A549 (cell line): ENCODE data around the gene ASB7. TPM values are rescaled to one million over a fixed set of nuclear protein-coding genes. Genes with fewer than 3 reads are reported as not detected.

Experiments used
- ATAC-seq, 2 experiments: fragments of 200-7000 bp in 1 of 2; fragments of >200 bp in 1 of 2; cut with Nextera tagmentation in 1 of 2; cut with Tn5 transposase in 1 of 2; 3 replicates each; pipeline versions ENCODE4 v1.8.0 to v1.9.1; 2018 to 2020; ENCODE audit warnings: mild to moderate bottlenecking in 1 of 2, moderate library complexity in 1 of 2
- CTCF ChIA-PET: fragments of 300-600 bp; sonication (Branson Sonifier 250); formaldehyde crosslinking; extraction: SDS; loops from one replicate; lab custom pipeline; 2021; ENCODE audit warnings: antibody characterized with exemption, inconsistent platforms; lab: Yijun Ruan, JAX
- POLR2A ChIA-PET: fragments of 350-600 bp; formaldehyde crosslinking; extraction: SDS; loops from one replicate; lab custom pipeline; 2021; ENCODE audit warnings: antibody characterized with exemption, inconsistent platforms; lab: Yijun Ruan, JAX
- DNase-seq, 2 experiments: peaks; one replicate each; pipeline versions ENCODE4 v3.0.0 to v3.0.0-alpha.2; 2011 to 2016; ENCODE audit warnings: low read depth in 1 of 2, low spot score in 1 of 2
- FAIRE-seq: peaks from 2 replicates; lab custom pipeline; 2011; peaks lifted over from hg19 to GRCh38; lab: Jason Lieb, UNC
- H3K27ac ChIP-seq, 2 experiments: fragments of >200 bp; sonication (Bioruptor Twin); formaldehyde crosslinking; 3 replicates each; pipeline ENCODE4 v1.5.1; 2016 to 2017
- H3K4me1 ChIP-seq: fragments of >200 bp; sonication (Bioruptor Twin); formaldehyde crosslinking; 3 replicates; pipeline ENCODE4 v1.6.1; 2016
- H3K4me2 ChIP-seq: fragments of >200 bp; sonication (Bioruptor Twin); formaldehyde crosslinking; 3 replicates; pipeline ENCODE4 v1.6.1; 2016
- H3K4me3 ChIP-seq: fragments of >200 bp; sonication (Bioruptor Twin); formaldehyde crosslinking; 3 replicates; pipeline ENCODE4 v1.5.1; 2016
- H3K9me3 ChIP-seq: fragments of >200 bp; sonication (Bioruptor Twin); formaldehyde crosslinking; 3 replicates; pipeline ENCODE4 v1.6.1; 2016
- BHLHE40 ChIP-seq: IDR thresholded peaks from 2 replicates; pipeline ENCODE4 v1.6.1; 2012; ENCODE audit warnings: low read depth, low read length, inconsistent platforms
- CBX8 ChIP-seq: fragments of 200-600 bp; sonication (generic); IDR thresholded peaks from 2 replicates; pipeline ENCODE4 v1.6.1; 2016
- CEBPB ChIP-seq, 2 experiments: fragments of >200 bp in 1 of 2; sonication (Bioruptor Twin) in 1 of 2; formaldehyde crosslinking in 1 of 2; IDR thresholded peaks; 2 replicates each; pipeline ENCODE4 v1.6.1; 2012 to 2016
- EHMT2 ChIP-seq: fragments of 200-600 bp; sonication (generic); IDR thresholded peaks from 2 replicates; pipeline ENCODE4 v1.6.1; 2016; ENCODE audit warnings: antibody characterized with exemption, low read depth, mild to moderate bottlenecking, moderate library complexity
- EP300 ChIP-seq, 2 experiments: fragments of >200 bp; sonication (Bioruptor Twin); formaldehyde crosslinking; IDR thresholded peaks; 2 replicates in 1 of 2; 3 replicates in 1 of 2; pipeline ENCODE4 v1.6.1; 2016 to 2017
- ESRRA ChIP-seq: fragments of 150-350 bp; IDR thresholded peaks from 2 replicates; pipeline ENCODE4 v1.6.1; 2014; ENCODE audit warnings: mild to moderate bottlenecking, low read length, borderline replicate concordance
- FOSL2 ChIP-seq, 2 experiments: fragments of 450-650 bp in 1 of 2; fragments of >200 bp in 1 of 2; sonication (Bioruptor Twin) in 1 of 2; formaldehyde crosslinking; IDR thresholded peaks; 2 replicates each; pipeline versions ENCODE4 v1.5.0 to v1.6.1; 2016 to 2020; ENCODE audit warnings: mild to moderate bottlenecking in 1 of 2, moderate library complexity in 1 of 2
- FOXS1 ChIP-seq: fragments of 250-450 bp; sonication (Bioruptor Pico); IDR thresholded peaks from 2 replicates; pipeline ENCODE4 v1.5.0; 2020; ENCODE audit warnings: mild to moderate bottlenecking, moderate library complexity
- HOXA7 ChIP-seq: fragments of 250-450 bp; sonication (Bioruptor Pico); IDR thresholded peaks from 2 replicates; pipeline ENCODE4 v1.5.0; 2020; ENCODE audit warnings: mild to moderate bottlenecking, moderate library complexity
- HOXB5 ChIP-seq: fragments of 250-450 bp; sonication (Bioruptor Pico); IDR thresholded peaks from 2 replicates; pipeline ENCODE4 v1.5.0; 2020; ENCODE audit warnings: mild to moderate bottlenecking, moderate library complexity
- JUNB ChIP-seq: fragments of >200 bp; sonication (Bioruptor Twin); formaldehyde crosslinking; IDR thresholded peaks from 2 replicates; pipeline ENCODE4 v1.6.1; 2016
- MAZ ChIP-seq: fragments of 150-350 bp; IDR thresholded peaks from 2 replicates; pipeline ENCODE4 v1.6.1; 2014; ENCODE audit warnings: antibody characterized with exemption, low read depth, low read length, borderline replicate concordance
- MYC ChIP-seq: IDR thresholded peaks from 2 replicates; pipeline ENCODE4 v1.6.1; 2012; ENCODE audit warnings: mild to moderate bottlenecking, inconsistent platforms, low read length, improper control_type of control experiment, borderline replicate concordance
- NPAS2 ChIP-seq: fragments of 250-450 bp; sonication (Bioruptor Pico); IDR thresholded peaks from 2 replicates; pipeline ENCODE4 v1.8.0; 2022; ENCODE audit warnings: mild to moderate bottlenecking, moderate library complexity, borderline replicate concordance
- POLR2A ChIP-seq: IDR thresholded peaks from 2 replicates; pipeline ENCODE4 v1.6.1; 2012; ENCODE audit warnings: mild to moderate bottlenecking, low read length
- POLR2AphosphoS2 ChIP-seq: conservative IDR thresholded peaks from 2 replicates; pipeline ENCODE4 v1.6.1; 2012; ENCODE audit warnings: low read length, improper control_type of control experiment, inconsistent platforms
- RARB ChIP-seq: fragments of 250-450 bp; sonication (Bioruptor Pico); IDR thresholded peaks from 2 replicates; pipeline ENCODE4 v1.8.0; 2021; ENCODE audit warnings: mild to moderate bottlenecking, moderate library complexity
- RCOR1 ChIP-seq: fragments of 150-350 bp; IDR thresholded peaks from 2 replicates; pipeline ENCODE4 v1.6.1; 2014; ENCODE audit warnings: antibody characterized with exemption, low read length, low read depth
- SMC3 ChIP-seq: fragments of >200 bp; sonication (Bioruptor Twin); formaldehyde crosslinking; IDR thresholded peaks from 3 replicates; pipeline ENCODE4 v1.6.1; 2018; ENCODE audit warnings: inconsistent platforms
- TP53 ChIP-seq: fragments of 250-450 bp; sonication (Bioruptor Pico); IDR thresholded peaks from 2 replicates; pipeline ENCODE4 v1.5.0; 2021; ENCODE audit warnings: mild to moderate bottlenecking, moderate library complexity
- ZFP36 ChIP-seq: fragments of 450-650 bp; IDR thresholded peaks from 2 replicates; pipeline ENCODE4 v1.6.1; 2014; ENCODE audit warnings: borderline replicate concordance; ENCODE audit not compliant: partially characterized antibody
- ZNF302 ChIP-seq: fragments of 250-450 bp; sonication (Bioruptor Pico); IDR thresholded peaks from 2 replicates; pipeline ENCODE4 v1.9.0; 2021; ENCODE audit warnings: inconsistent platforms, mild to moderate bottlenecking, moderate library complexity
- ZSCAN20 ChIP-seq: fragments of 250-450 bp; sonication (Bioruptor Pico); IDR thresholded peaks from 2 replicates; pipeline ENCODE4 v1.8.0; 2022; ENCODE audit warnings: mild to moderate bottlenecking, moderate library complexity
- WGBS: methylation state at CpG from one replicate; pipeline ENCODE4 v1.1.6; 2017; ENCODE audit errors: missing lambda C conversion rate; 5-methylcytosine and 5-hydroxymethylcytosine counted together
- polyA plus RNA-seq, 4 experiments: library from polyadenylated mRNA; depleted of rRNA in 3 of 4; stranded (reverse); fragments of >200 nt; fragmentation: RNase III in 1 of 4; extraction: RNeasy Plus Mini Kit Qiagen cat#74134 plus additional on column Dnase treatment in 1 of 4; gene quantifications; 2 replicates in 3 of 4; 3 replicates in 1 of 4; pipeline ENCODE4 v1.2.3, GENCODE V29; 2011 to 2017
- TF ChIP-seq, protein P1 (sequence below): IDR thresholded peaks from 2 replicates; pipeline ENCODE4 v1.6.1; 2012; ENCODE audit warnings: low read depth, borderline replicate concordance
- TF ChIP-seq, protein P2 (sequence below): IDR thresholded peaks from 2 replicates; pipeline ENCODE4 v1.6.1; 2012
- TF ChIP-seq, protein P3 (sequence below): fragments of 250-450 bp; sonication (Bioruptor Pico); IDR thresholded peaks from 2 replicates; pipeline ENCODE4 v1.5.0; 2021; ENCODE audit warnings: mild to moderate bottlenecking, moderate library complexity, borderline replicate concordance
- TF ChIP-seq, protein P4 (sequence below): fragments of >200 bp; sonication (Bioruptor Twin); formaldehyde crosslinking; IDR thresholded peaks from 3 replicates; pipeline ENCODE4 v1.6.1; 2016

ASB7 gene
- polyA plus RNA-seq, 2 of the 4 experiments (the other 2 are of a cell fraction), result 9.2 to 21.6 TPM

DNA sequence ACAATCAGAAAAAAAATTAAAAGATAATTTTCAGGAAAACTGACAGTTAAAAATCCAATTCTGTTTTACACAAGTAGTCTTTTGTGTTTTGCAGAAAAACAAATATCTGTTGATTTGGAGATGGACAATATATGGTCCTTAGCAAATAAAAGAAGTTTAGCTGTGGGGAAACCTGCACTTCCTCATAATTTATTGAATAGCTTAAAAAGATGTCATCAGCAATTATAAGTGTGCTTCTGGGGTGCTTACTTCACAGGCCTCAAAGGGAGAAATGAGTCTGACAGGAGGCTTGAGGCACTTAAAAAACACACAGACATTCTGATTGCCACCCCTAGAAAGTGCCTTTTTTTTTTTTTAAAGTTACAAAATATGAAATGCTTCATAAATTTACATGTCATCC lies 42.1 kb upstream of the ASB7 start:
- FAIRE-seq, result no peak
- TF ChIP-seq SMC3, result no peak
- no peak for TF ChIP-seq MYC
- TF ChIP-seq EP300 (IDR thresholded peaks at IDR 0.05), result no peak
- no peak for TF ChIP-seq HOXB5 (CRISPR knock-in tag)
- no peak for TF ChIP-seq RCOR1
- Histone ChIP-seq H3K4me1 (no peaks in the 10 kb centered on the region; the same call in 2 of the 3 replicates), H3K4me3 (no peak overlapping the region), H3K4me2 (no peak overlapping the region), H3K9me3 (no peaks in the 10 kb centered on the region), H3K27ac (no peak overlapping the region)
- ATAC-seq, result no peak
- CTCF ChIA-PET, result interaction anchor here (0.5 to 3.8 kb wide), 3 partner anchors 12 to 287 kb away, joined by 3 to 19 read pairs (median 10); no protein-coding TSS in a partner anchor
- DNase-seq, result no peak
- POLR2A ChIA-PET, result no interaction called here

DNA sequence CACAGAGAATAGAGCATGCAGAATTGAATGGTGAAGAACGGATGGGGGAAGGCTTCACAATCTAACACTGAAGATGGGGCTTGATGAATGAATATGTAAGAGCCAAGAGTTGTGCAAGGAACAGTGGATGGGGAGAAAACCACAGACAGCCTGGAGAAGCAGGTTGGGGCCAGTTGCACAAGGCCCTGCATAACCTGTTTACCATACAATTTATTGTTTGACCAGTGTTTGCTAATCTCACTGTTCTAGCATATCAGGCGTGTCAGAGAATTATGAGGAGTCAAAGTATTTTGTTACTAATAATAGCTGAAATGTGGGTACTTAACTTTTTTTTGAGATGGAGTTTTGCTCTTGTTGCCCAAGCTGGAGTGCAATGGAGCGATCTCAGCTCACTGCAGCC lies 36.8 kb upstream of the ASB7 start:
- H3K4me1 ChIP-seq, result no peaks in the 10 kb centered on the region

DNA sequence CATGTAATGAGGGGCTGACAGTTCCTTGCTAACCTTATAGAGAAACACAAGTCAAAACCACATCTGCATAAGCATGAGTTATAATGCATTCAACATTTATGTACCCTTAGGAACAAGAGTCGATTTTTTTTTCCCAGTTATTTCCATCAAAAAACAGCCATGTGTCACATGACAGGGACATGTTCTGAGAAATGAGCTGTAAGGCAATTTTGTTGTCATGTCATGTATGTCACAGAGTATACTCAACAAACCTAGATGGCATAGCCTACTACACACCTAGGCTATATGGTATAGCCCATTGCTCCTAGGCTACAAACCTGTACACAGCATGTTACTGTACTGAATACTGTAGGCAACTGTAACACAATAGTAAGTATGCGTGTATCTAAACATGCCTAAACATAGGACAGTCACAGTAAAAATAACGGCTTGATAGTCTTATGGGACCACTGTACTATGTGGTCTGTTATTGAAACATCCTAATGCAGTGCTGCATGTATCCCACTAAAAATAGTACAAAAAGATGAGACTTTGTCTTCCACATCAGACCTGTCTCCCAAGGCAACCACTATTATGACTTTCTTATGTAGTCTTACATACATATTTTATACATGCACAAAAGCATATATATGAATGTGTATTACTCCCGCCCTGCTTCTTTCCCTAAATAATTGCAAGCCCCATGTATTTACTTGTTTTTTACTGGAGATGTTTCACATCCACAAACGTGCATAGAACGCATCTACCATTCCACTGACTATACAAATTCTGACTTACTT lies 35.4 kb upstream of the ASB7 start:
- DNase-seq, result no peak
- no peak overlapping the region for H3K27ac ChIP-seq
- TF ChIP-seq, protein P1, sequence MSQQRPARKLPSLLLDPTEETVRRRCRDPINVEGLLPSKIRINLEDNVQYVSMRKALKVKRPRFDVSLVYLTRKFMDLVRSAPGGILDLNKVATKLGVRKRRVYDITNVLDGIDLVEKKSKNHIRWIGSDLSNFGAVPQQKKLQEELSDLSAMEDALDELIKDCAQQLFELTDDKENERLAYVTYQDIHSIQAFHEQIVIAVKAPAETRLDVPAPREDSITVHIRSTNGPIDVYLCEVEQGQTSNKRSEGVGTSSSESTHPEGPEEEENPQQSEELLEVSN, result no peak
- TF ChIP-seq BHLHE40 (no peak), POLR2A (no peak), ZNF302 (CRISPR knock-in tag) (no peak), ZFP36 (no peak), ZSCAN20 (CRISPR knock-in tag) (no peak), HOXA7 (CRISPR knock-in tag) (no peak), EHMT2 (no peak), EP300 (IDR thresholded peaks at IDR 0.05) (no peak), ESRRA (no peak), JUNB (no peak), RARB (no peak), CBX8 (no peak), TP53 (no peak), POLR2AphosphoS2 (no peak), CEBPB (IDR thresholded peaks at IDR 0.05) (no peak), MAZ (no peak)
- TF ChIP-seq, protein P2, sequence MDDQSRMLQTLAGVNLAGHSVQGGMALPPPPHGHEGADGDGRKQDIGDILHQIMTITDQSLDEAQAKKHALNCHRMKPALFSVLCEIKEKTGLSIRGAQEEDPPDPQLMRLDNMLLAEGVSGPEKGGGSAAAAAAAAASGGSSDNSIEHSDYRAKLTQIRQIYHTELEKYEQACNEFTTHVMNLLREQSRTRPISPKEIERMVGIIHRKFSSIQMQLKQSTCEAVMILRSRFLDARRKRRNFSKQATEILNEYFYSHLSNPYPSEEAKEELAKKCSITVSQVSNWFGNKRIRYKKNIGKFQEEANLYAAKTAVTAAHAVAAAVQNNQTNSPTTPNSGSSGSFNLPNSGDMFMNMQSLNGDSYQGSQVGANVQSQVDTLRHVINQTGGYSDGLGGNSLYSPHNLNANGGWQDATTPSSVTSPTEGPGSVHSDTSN, result no peak
- TF ChIP-seq, protein P3, sequence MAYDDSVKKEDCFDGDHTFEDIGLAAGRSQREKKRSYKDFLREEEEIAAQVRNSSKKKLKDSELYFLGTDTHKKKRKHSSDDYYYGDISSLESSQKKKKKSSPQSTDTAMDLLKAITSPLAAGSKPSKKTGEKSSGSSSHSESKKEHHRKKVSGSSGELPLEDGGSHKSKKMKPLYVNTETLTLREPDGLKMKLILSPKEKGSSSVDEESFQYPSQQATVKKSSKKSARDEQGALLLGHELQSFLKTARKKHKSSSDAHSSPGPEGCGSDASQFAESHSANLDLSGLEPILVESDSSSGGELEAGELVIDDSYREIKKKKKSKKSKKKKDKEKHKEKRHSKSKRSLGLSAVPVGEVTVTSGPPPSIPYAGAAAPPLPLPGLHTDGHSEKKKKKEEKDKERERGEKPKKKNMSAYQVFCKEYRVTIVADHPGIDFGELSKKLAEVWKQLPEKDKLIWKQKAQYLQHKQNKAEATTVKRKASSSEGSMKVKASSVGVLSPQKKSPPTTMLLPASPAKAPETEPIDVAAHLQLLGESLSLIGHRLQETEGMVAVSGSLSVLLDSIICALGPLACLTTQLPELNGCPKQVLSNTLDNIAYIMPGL (CRISPR knock-in tag), result no peak
- TF ChIP-seq, protein P4, sequence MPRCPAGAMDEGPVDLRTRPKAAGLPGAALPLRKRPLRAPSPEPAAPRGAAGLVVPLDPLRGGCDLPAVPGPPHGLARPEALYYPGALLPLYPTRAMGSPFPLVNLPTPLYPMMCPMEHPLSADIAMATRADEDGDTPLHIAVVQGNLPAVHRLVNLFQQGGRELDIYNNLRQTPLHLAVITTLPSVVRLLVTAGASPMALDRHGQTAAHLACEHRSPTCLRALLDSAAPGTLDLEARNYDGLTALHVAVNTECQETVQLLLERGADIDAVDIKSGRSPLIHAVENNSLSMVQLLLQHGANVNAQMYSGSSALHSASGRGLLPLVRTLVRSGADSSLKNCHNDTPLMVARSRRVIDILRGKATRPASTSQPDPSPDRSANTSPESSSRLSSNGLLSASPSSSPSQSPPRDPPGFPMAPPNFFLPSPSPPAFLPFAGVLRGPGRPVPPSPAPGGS, result no peak
- TF ChIP-seq, all 56 proteins: peak for 0
- FAIRE-seq (peak; percentile 89), ATAC-seq (no peak)
- no peak overlapping the region for H3K4me3 ChIP-seq
- H3K9me3 ChIP-seq, result no peaks in the 10 kb centered on the region
- POLR2A ChIA-PET, result no interaction called here
- no peaks in the 10 kb centered on the region for H3K4me1 ChIP-seq
- H3K4me2 ChIP-seq, result no peak overlapping the region
- 83% methylated on average over 6 of the region's 6 CpGs for whole genome bisulfite sequencing
- CTCF ChIA-PET, result interaction anchor here (1.3 kb wide), 1 partner anchor 217 kb away, joined by 5 read pairs; no protein-coding TSS in a partner anchor

More for the DNA sequence above, 36.8 kb upstream of the ASB7 start:
- no peaks in the 10 kb centered on the region for H3K9me3 ChIP-seq
- FAIRE-seq (no peak), DNase-seq (no peak), ATAC-seq (no peak)
- ChIA-PET POLR2A (no interaction called here), CTCF (no interaction called here)
- WGBS, result 89% methylated on average over 3 of the region's 3 CpGs
- TF ChIP-seq, protein P2, result no peak
- TF ChIP-seq FOXS1 (CRISPR knock-in tag) (no peak), TP53 (no peak), NPAS2 (CRISPR knock-in tag) (no peak), RCOR1 (no peak), CBX8 (no peak), FOSL2 (IDR thresholded peaks at IDR 0.05) (no peak), FOSL2 (CRISPR knock-in tag; IDR thresholded peaks at IDR 0.05) (no peak)
- H3K4me3 ChIP-seq, result no peak overlapping the region
- no peak overlapping the region for H3K4me2 ChIP-seq
- no peak overlapping the region for H3K27ac ChIP-seq
